ENCODE data around the gene SGSH.

GRCh38 chr17:80195671-80196529 lies 24.2 kb downstream of the SGSH start:
- peak; percentile 75 to 91 (median 86) for TF ChIP-seq CTCF (IDR thresholded peaks at IDR 0.05 in 4 of 5, conservative IDR thresholded peaks at IDR 0.05 in 1 of 5)
- no peak for TF ChIP-seq POLR2A (IDR thresholded peaks at IDR 0.05)
